Measurements from ENCODE around the gene MAGI2. TPM values are rescaled to one million over a fixed set of nuclear protein-coding genes. Genes with fewer than 3 reads are reported as not detected.

The MAGI2 gene
- total RNA-seq, 1 donor from 2014 or later, result 0.38 TPM

GRCh38 chr7:78736548-78736947 is 716.9 kb downstream of the MAGI2 start:
- Mint-ChIP-seq H3K9me3 (no peaks in the 10 kb centered on the region), H3K4me3 (no peak overlapping the region), H3K36me3 (ENCODE audit: low read depth) (no peaks in the 10 kb centered on the region), H3K27ac (no peak overlapping the region), H3K4me1 (no peaks in the 10 kb centered on the region), H3K27me3 (no peaks in the 10 kb centered on the region)
- TF ChIP-seq, protein P1, sequence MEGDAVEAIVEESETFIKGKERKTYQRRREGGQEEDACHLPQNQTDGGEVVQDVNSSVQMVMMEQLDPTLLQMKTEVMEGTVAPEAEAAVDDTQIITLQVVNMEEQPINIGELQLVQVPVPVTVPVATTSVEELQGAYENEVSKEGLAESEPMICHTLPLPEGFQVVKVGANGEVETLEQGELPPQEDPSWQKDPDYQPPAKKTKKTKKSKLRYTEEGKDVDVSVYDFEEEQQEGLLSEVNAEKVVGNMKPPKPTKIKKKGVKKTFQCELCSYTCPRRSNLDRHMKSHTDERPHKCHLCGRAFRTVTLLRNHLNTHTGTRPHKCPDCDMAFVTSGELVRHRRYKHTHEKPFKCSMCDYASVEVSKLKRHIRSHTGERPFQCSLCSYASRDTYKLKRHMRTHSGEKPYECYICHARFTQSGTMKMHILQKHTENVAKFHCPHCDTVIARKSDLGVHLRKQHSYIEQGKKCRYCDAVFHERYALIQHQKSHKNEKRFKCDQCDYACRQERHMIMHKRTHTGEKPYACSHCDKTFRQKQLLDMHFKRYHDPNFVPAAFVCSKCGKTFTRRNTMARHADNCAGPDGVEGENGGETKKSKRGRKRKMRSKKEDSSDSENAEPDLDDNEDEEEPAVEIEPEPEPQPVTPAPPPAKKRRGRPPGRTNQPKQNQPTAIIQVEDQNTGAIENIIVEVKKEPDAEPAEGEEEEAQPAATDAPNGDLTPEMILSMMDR (IDR thresholded peaks at IDR 0.05), result no peak
- ATAC-seq (ENCODE audit: low read depth) (no peak), DNase-seq (no peak)
- ChIA-PET POLR2A (no interaction called here), CTCF (no interaction called here)
- intact Hi-C loops (cut with micrococcal nuclease), result no loop called here

DNA sequence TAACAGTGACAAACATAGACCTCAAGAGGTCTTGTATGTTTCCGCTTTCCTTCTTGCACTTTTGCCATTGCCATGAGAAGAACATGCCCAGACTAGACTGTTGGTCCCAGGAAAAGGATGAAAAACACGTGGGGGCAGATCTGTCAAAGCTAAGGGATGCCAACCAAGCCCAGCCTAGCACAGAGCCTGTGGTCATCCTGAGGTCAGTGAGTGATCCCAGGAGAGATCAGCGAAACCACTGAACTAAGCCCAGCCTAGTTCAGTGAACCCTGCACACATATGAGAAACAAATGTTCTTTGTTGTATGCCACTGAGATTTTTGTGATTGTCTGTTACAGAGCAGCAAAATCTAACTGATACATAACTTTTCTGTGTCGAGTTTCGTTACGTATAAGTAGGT is 718.8 kb downstream of the MAGI2 start:
- ATAC-seq (ENCODE audit: low read depth), result no peak
- no peak overlapping the region for H3K27ac Mint-ChIP-seq
- H3K36me3 Mint-ChIP-seq (ENCODE audit: low read depth), result no peaks in the 10 kb centered on the region
- TF ChIP-seq, protein P1 (IDR thresholded peaks at IDR 0.05), result no peak
- H3K4me1 Mint-ChIP-seq, result no peaks in the 10 kb centered on the region
- no peak overlapping the region for H3K4me3 Mint-ChIP-seq
- no peak for DNase-seq
- no peaks in the 10 kb centered on the region for H3K9me3 Mint-ChIP-seq
- ChIA-PET CTCF (no interaction called here), POLR2A (no interaction called here)
- H3K27me3 Mint-ChIP-seq, result no peaks in the 10 kb centered on the region
- intact Hi-C loops (cut with micrococcal nuclease), result no loop called here

GRCh38 chr7:78720066-78720465 is 733.4 kb downstream of the MAGI2 start:
- intact Hi-C loops (cut with micrococcal nuclease), result no loop called here
- H3K4me3 Mint-ChIP-seq, result no peak overlapping the region
- ChIA-PET CTCF (no interaction called here), POLR2A (no interaction called here)
- TF ChIP-seq, protein P1 (IDR thresholded peaks at IDR 0.05), result no peak
- no peaks in the 10 kb centered on the region for H3K36me3 Mint-ChIP-seq (ENCODE audit: low read depth)
- no peak overlapping the region for H3K27ac Mint-ChIP-seq
- H3K27me3 Mint-ChIP-seq, result no peaks in the 10 kb centered on the region
- ATAC-seq (ENCODE audit: low read depth) (no peak), DNase-seq (no peak)
- no peaks in the 10 kb centered on the region for H3K4me1 Mint-ChIP-seq
- no peaks in the 10 kb centered on the region for H3K9me3 Mint-ChIP-seq

GRCh38 chr7:78718212-78718611 is 735.3 kb downstream of the MAGI2 start:
- intact Hi-C loops (cut with micrococcal nuclease), result no loop called here
- no peak overlapping the region for H3K27ac Mint-ChIP-seq
- H3K36me3 Mint-ChIP-seq (ENCODE audit: low read depth), result no peaks in the 10 kb centered on the region
- DNase-seq (no peak), ATAC-seq (ENCODE audit: low read depth) (no peak)
- no peaks in the 10 kb centered on the region for H3K9me3 Mint-ChIP-seq
- ChIA-PET CTCF (no interaction called here), POLR2A (no interaction called here)
- H3K4me3 Mint-ChIP-seq, result no peak overlapping the region
- H3K4me1 Mint-ChIP-seq, result no peaks in the 10 kb centered on the region
- H3K27me3 Mint-ChIP-seq, result no peaks in the 10 kb centered on the region
- TF ChIP-seq, protein P1 (IDR thresholded peaks at IDR 0.05), result no peak

DNA sequence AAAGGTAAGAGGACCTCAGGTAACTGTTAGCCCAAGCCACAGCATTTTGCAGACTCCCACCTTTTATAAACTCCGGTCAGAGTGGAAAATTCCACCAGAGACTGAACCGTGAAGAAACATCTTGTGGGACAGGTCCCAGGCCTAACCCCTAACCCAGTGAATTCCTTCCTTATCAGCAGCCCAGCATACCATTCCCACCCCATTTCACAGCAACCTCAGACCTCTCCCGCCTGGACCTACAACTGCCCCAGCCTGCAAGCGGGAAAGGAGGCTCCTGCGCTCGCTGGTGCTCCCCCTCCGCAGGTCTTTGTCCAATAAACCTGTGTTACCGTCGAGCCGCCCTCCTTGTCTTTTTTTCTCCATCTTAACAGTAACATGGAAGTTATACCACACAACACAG is 736.6 kb downstream of the MAGI2 start:
- Mint-ChIP-seq H3K36me3 (ENCODE audit: low read depth) (no peaks in the 10 kb centered on the region), H3K9me3 (no peaks in the 10 kb centered on the region), H3K27me3 (no peaks in the 10 kb centered on the region), H3K4me1 (no peaks in the 10 kb centered on the region), H3K27ac (no peak overlapping the region), H3K4me3 (no peak overlapping the region)
- intact Hi-C loops (cut with micrococcal nuclease), result no loop called here
- ChIA-PET CTCF (interaction anchor here (0.9 kb wide), 1 partner anchor 26 kb away, joined by 3 read pairs; no protein-coding TSS in a partner anchor), POLR2A (no interaction called here)
- DNase-seq, result no peak
- ATAC-seq (ENCODE audit: low read depth), result no peak
- TF ChIP-seq, protein P1 (IDR thresholded peaks at IDR 0.05), result no peak

Data from activated B cell treated with CpG ODN at 0.5 μM for 24 hours (primary cell).